Esophagus muscularis mucosa (tissue), 4 donors: ENCODE data around the gene ZXDC. TPM values are rescaled to one million over a fixed set of nuclear protein-coding genes. Genes with fewer than 3 reads are reported as not detected.

ENCODE experiments used
- DNase-seq: peaks from one replicate; pipeline ENCODE4 v3.0.0-alpha.2; 2017; ENCODE audit errors: extremely low spot score
- H3K27ac ChIP-seq, 4 donors: fragments of 200-600 bp; sonication (generic); replicated peaks in 1 of 4; 1 replicate in 3 of 4; 2 replicates in 1 of 4; pipeline ENCODE4 v1.5.1; 2016 to 2019; ENCODE audit warnings: mild to moderate bottlenecking in 1 of 4
- H3K27me3 ChIP-seq, 4 donors: fragments of 200-600 bp; sonication (generic); one replicate each; pipeline versions ENCODE4 v1.5.1 to v1.6.0; 2016 to 2019
- H3K36me3 ChIP-seq, 4 donors: fragments of 200-600 bp; sonication (generic); one replicate each; pipeline ENCODE4 v1.5.1; 2016 to 2019
- H3K4me1 ChIP-seq, 4 donors: fragments of 200-600 bp; sonication (generic); one replicate each; pipeline ENCODE4 v1.5.1; 2016 to 2019
- H3K4me3 ChIP-seq, 4 donors: fragments of 200-600 bp; sonication (generic); 1 replicate in 2 of 4; 2 replicates in 2 of 4; pipeline ENCODE4 v1.5.1; 2016 to 2019; ENCODE audit warnings: mild to moderate bottlenecking in 4 of 4, moderate library complexity in 1 of 4
- H3K9me3 ChIP-seq, 4 donors: fragments of 200-600 bp; sonication (generic); 1 replicate in 3 of 4; 2 replicates in 1 of 4; pipeline ENCODE4 v1.5.1; 2016 to 2019
- CTCF ChIP-seq, 3 experiments: fragments of 200-600 bp in 2 of 3; fragments of 450-650 bp in 1 of 3; sonication (generic) in 2 of 3; IDR thresholded peaks; one replicate each; pipeline ENCODE4 v1.5.1; 2017 to 2019; ENCODE audit warnings: antibody characterized with exemption in 3 of 3, mild to moderate bottlenecking in 2 of 3, moderate library complexity in 1 of 3
- EP300 ChIP-seq: sonication (generic); formaldehyde crosslinking; IDR thresholded peaks from one replicate; pipeline ENCODE4 v1.6.1; 2017; ENCODE audit warnings: antibody characterized with exemption
- POLR2A ChIP-seq: fragments of 450-650 bp; IDR thresholded peaks from one replicate; pipeline ENCODE4 v1.6.1; 2017; ENCODE audit warnings: antibody characterized with exemption, moderate library complexity, mild to moderate bottlenecking, low read depth
- POLR2AphosphoS5 ChIP-seq, 2 donors: sonication (generic); formaldehyde crosslinking; IDR thresholded peaks; one replicate each; pipeline ENCODE4 v1.6.1; 2017; ENCODE audit warnings: antibody characterized with exemption in 2 of 2
- WGBS: methylation state at CpG from one replicate; pipeline ENCODE4 v1.1.5; 2018; 5-methylcytosine and 5-hydroxymethylcytosine counted together
- intact Hi-C: fragments of 100-400 bp; cut with DNase I; formaldehyde crosslinking; loops from one replicate; pipeline ENCODE4 v1.15.1; 2023
- total RNA-seq, 4 donors: library from RNA; depleted of rRNA; stranded (reverse); fragments of >200 nt; gene quantifications; one replicate each; pipeline versions ENCODE4 v1.1.0 to v1.2.1, GENCODE V29; 2016

ZXDC gene
- total RNA-seq, 4 donors from 2014 or later, result 25.8 to 41.2 (median 38.6) TPM

GRCh38 chr3:126448893-126449180 lies 26.9 kb downstream of the ZXDC start:
- peaks cover 3 to 24% (median 13%) of the 10 kb centered on the region in 4 donors for H3K4me1 ChIP-seq
- TF ChIP-seq CTCF (IDR thresholded peaks at IDR 0.05), result no peak
- no peaks in the 10 kb centered on the region for H3K27me3 ChIP-seq
- no peak for DNase-seq
- no peak overlapping the region for H3K4me3 ChIP-seq
- no peaks in the 10 kb centered on the region for H3K9me3 ChIP-seq
- H3K36me3 ChIP-seq, result peaks cover 12 to 62% (median 50%) of the 10 kb centered on the region in 4 donors
- intact Hi-C loops, result no loop called here
- no peak overlapping the region for H3K27ac ChIP-seq
- WGBS, result 82% methylated on average over 8 of the region's 8 CpGs

GRCh38 chr3:126448136-126448892 lies 27.4 kb downstream of the ZXDC start:
- Histone ChIP-seq H3K4me3 (no peak overlapping the region), H3K9me3 (no peaks in the 10 kb centered on the region), H3K4me1 (peaks cover 3 to 24% (median 13%) of the 10 kb centered on the region in 4 donors), H3K36me3 (peaks cover 12 to 58% (median 50%) of the 10 kb centered on the region in 4 donors), H3K27me3 (no peaks in the 10 kb centered on the region), H3K27ac (no peak overlapping the region)
- 93% methylated on average over 12 of the region's 17 CpGs for WGBS
- intact Hi-C loops, result no loop called here
- no peak for TF ChIP-seq CTCF (IDR thresholded peaks at IDR 0.05)
- DNase-seq, result no peak

- intact Hi-C loops, result no loop called here
- Histone ChIP-seq H3K36me3 (peaks cover 12 to 57% (median 49%) of the 10 kb centered on the region in 4 donors), H3K4me3 (no peak overlapping the region), H3K27me3 (no peaks in the 10 kb centered on the region), H3K9me3 (no peaks in the 10 kb centered on the region), H3K27ac (no peak overlapping the region), H3K4me1 (peaks cover 3 to 24% (median 13%) of the 10 kb centered on the region in 4 donors)
- 81% methylated on average over 7 of the region's 12 CpGs for WGBS
- TF ChIP-seq POLR2AphosphoS5 (IDR thresholded peaks at IDR 0.05), result no peak
- no peak for TF ChIP-seq CTCF (IDR thresholded peaks at IDR 0.05)
- TF ChIP-seq EP300, result no peak
- TF ChIP-seq POLR2A, result no peak
- no peak for DNase-seq
Measured at GRCh38 chr3:126447456-126448106, 28.1 kb downstream of the ZXDC start.

- WGBS, result 85% methylated on average over 2 of the region's 2 CpGs
- Histone ChIP-seq H3K36me3 (peaks cover 11 to 53% (median 43%) of the 10 kb centered on the region in 4 donors), H3K27me3 (no peaks in the 10 kb centered on the region), H3K4me1 (peaks cover 3 to 24% (median 13%) of the 10 kb centered on the region in 4 donors), H3K27ac (no peak overlapping the region), H3K4me3 (no peak overlapping the region), H3K9me3 (no peaks in the 10 kb centered on the region)
- no peak for TF ChIP-seq POLR2A
- TF ChIP-seq EP300, result no peak
- TF ChIP-seq POLR2AphosphoS5 (IDR thresholded peaks at IDR 0.05), result no peak
- no peak for TF ChIP-seq CTCF (IDR thresholded peaks at IDR 0.05)
- no peak for DNase-seq
- intact Hi-C loops, result no loop called here
Measured at GRCh38 chr3:126446791-126447190, 28.9 kb downstream of the ZXDC start.
